Suprapubic skin (tissue), 4 donors: Measurements from ENCODE around the gene WDFY4. TPM values are rescaled to one million over a fixed set of nuclear protein-coding genes. Genes with fewer than 3 reads are reported as not detected.

ENCODE experiments used
- DNase-seq, 2 donors: peaks; one replicate each; pipeline ENCODE4 v3.0.0-alpha.2; 2019; ENCODE audit warnings: low spot score in 2 of 2
- H3K27ac ChIP-seq: fragments of 200-600 bp; sonication (generic); one replicate; pipeline ENCODE4 v1.5.1; 2019
- H3K27me3 ChIP-seq: fragments of 200-600 bp; sonication (generic); one replicate; pipeline ENCODE4 v1.5.1; 2019
- H3K36me3 ChIP-seq: fragments of 200-600 bp; sonication (generic); one replicate; pipeline ENCODE4 v1.5.1; 2019
- H3K4me1 ChIP-seq: fragments of 200-600 bp; sonication (generic); one replicate; pipeline ENCODE4 v1.5.1; 2019
- H3K4me3 ChIP-seq: fragments of 200-600 bp; sonication (generic); one replicate; pipeline ENCODE4 v1.5.1; 2019; ENCODE audit warnings: mild to moderate bottlenecking
- H3K9me3 ChIP-seq: fragments of 200-600 bp; sonication (generic); one replicate; pipeline ENCODE4 v1.5.1; 2019
- EP300 ChIP-seq: sonication (generic); formaldehyde crosslinking; IDR thresholded peaks from one replicate; pipeline ENCODE4 v1.6.1; 2017; ENCODE audit warnings: antibody characterized with exemption
- POLR2A ChIP-seq, 2 donors: fragments of 450-650 bp; IDR thresholded peaks; one replicate each; pipeline ENCODE4 v1.6.1; 2017; ENCODE audit warnings: antibody characterized with exemption in 2 of 2, mild to moderate bottlenecking in 2 of 2, moderate library complexity in 2 of 2
- POLR2AphosphoS5 ChIP-seq, 3 donors: sonication (generic); formaldehyde crosslinking; IDR thresholded peaks; one replicate each; pipeline ENCODE4 v1.6.1; 2017; ENCODE audit warnings: antibody characterized with exemption in 3 of 3
- WGBS: methylation state at CpG from one replicate; pipeline ENCODE4 v1.1.5; 2018; 5-methylcytosine and 5-hydroxymethylcytosine counted together
- total RNA-seq, 4 donors: library from RNA; depleted of rRNA; stranded (reverse); fragments of >200 nt; gene quantifications; one replicate each; pipeline ENCODE4 v1.1.0, GENCODE V29; 2016
- TF ChIP-seq, protein P1 (sequence below), 2 donors: fragments of 200-600 bp in 1 of 2; fragments of 450-650 bp in 1 of 2; sonication (generic) in 1 of 2; IDR thresholded peaks; one replicate each; pipeline ENCODE4 v1.5.1; 2016 to 2019; ENCODE audit warnings: antibody characterized with exemption in 2 of 2, mild to moderate bottlenecking in 1 of 2, moderate library complexity in 1 of 2

WDFY4 gene
- total RNA-seq, 4 donors from 2014 or later: 0.57 to 2.9 (median 1.0) TPM

GRCh38 chr10:49009199-49009979, 324.7 kb downstream of the WDFY4 start:
- Histone ChIP-seq H3K9me3 (no peaks in the 10 kb centered on the region), H3K27me3 (no peaks in the 10 kb centered on the region), H3K36me3 (no peaks in the 10 kb centered on the region), H3K4me3 (no peak overlapping the region), H3K27ac (no peak overlapping the region), H3K4me1 (peaks cover 19% of the 10 kb centered on the region)
- TF ChIP-seq EP300 (no peak), POLR2AphosphoS5 (IDR thresholded peaks at IDR 0.05) (no peak), POLR2A (IDR thresholded peaks at IDR 0.05) (no peak)
- TF ChIP-seq, protein P1, sequence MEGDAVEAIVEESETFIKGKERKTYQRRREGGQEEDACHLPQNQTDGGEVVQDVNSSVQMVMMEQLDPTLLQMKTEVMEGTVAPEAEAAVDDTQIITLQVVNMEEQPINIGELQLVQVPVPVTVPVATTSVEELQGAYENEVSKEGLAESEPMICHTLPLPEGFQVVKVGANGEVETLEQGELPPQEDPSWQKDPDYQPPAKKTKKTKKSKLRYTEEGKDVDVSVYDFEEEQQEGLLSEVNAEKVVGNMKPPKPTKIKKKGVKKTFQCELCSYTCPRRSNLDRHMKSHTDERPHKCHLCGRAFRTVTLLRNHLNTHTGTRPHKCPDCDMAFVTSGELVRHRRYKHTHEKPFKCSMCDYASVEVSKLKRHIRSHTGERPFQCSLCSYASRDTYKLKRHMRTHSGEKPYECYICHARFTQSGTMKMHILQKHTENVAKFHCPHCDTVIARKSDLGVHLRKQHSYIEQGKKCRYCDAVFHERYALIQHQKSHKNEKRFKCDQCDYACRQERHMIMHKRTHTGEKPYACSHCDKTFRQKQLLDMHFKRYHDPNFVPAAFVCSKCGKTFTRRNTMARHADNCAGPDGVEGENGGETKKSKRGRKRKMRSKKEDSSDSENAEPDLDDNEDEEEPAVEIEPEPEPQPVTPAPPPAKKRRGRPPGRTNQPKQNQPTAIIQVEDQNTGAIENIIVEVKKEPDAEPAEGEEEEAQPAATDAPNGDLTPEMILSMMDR (IDR thresholded peaks at IDR 0.05): no peak
- DNase-seq: no peak
- WGBS: 52% methylated on average over 8 of the region's 8 CpGs

DNA sequence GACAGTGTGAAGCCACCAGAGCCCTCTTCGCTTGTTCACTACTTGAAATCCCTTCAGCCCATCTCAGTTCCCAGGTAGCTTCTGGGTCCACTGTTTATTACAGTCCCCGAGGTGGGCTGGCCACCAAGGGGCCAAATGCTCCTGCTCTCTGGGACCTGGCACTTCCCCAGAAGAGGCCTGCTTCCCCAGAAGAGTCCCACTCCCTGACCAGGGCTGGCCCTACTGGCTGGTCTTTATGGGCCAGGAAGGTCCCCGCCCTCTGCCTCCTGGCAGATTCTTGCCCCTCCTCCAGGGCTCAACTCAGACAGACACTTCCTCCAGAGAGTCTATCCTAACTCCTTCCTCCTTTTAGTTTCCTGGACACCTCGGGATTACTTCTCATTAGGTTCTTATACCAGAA, 325.6 kb downstream of the WDFY4 start:
- no peaks in the 10 kb centered on the region for H3K27me3 ChIP-seq
- peaks cover 19% of the 10 kb centered on the region for H3K4me1 ChIP-seq
- no peak for DNase-seq
- no peak overlapping the region for H3K27ac ChIP-seq
- TF ChIP-seq EP300: no peak
- TF ChIP-seq POLR2A (IDR thresholded peaks at IDR 0.05): no peak
- TF ChIP-seq, protein P1 (IDR thresholded peaks at IDR 0.05): no peak
- no peak for TF ChIP-seq POLR2AphosphoS5 (IDR thresholded peaks at IDR 0.05)
- no peak overlapping the region for H3K4me3 ChIP-seq
- 69% methylated on average over 4 of the region's 4 CpGs for WGBS
- H3K9me3 ChIP-seq: no peaks in the 10 kb centered on the region
- no peaks in the 10 kb centered on the region for H3K36me3 ChIP-seq

GRCh38 chr10:49010865-49011264, 326.2 kb downstream of the WDFY4 start:
- H3K27me3 ChIP-seq: no peaks in the 10 kb centered on the region
- H3K4me3 ChIP-seq: no peak overlapping the region
- DNase-seq: no peak
- 33% methylated on average over 3 of the region's 4 CpGs for WGBS
- no peaks in the 10 kb centered on the region for H3K9me3 ChIP-seq
- no peak for TF ChIP-seq POLR2AphosphoS5 (IDR thresholded peaks at IDR 0.05)
- TF ChIP-seq EP300: no peak
- no peak for TF ChIP-seq POLR2A (IDR thresholded peaks at IDR 0.05)
- TF ChIP-seq, protein P1 (IDR thresholded peaks at IDR 0.05): no peak
- no peaks in the 10 kb centered on the region for H3K36me3 ChIP-seq
- peaks cover 19% of the 10 kb centered on the region for H3K4me1 ChIP-seq
- H3K27ac ChIP-seq: no peak overlapping the region

- no peaks in the 10 kb centered on the region for H3K9me3 ChIP-seq
- no peaks in the 10 kb centered on the region for H3K36me3 ChIP-seq
- DNase-seq: no peak
- 92% methylated on average over 7 of the region's 11 CpGs for WGBS
- H3K27me3 ChIP-seq: no peaks in the 10 kb centered on the region
- peaks cover 19% of the 10 kb centered on the region for H3K4me1 ChIP-seq
- no peak overlapping the region for H3K27ac ChIP-seq
- TF ChIP-seq POLR2A (IDR thresholded peaks at IDR 0.05) (no peak), POLR2AphosphoS5 (IDR thresholded peaks at IDR 0.05) (no peak), EP300 (no peak)
- TF ChIP-seq, protein P1 (IDR thresholded peaks at IDR 0.05): no peak
- no peak overlapping the region for H3K4me3 ChIP-seq
These were observed 327.1 kb downstream of the WDFY4 start for GRCh38 chr10:49011756-49012155.

- no peak overlapping the region for H3K4me3 ChIP-seq
- H3K36me3 ChIP-seq: no peaks in the 10 kb centered on the region
- TF ChIP-seq, protein P1 (IDR thresholded peaks at IDR 0.05): no peak
- TF ChIP-seq POLR2A (IDR thresholded peaks at IDR 0.05) (no peak), POLR2AphosphoS5 (IDR thresholded peaks at IDR 0.05) (no peak), EP300 (no peak)
- H3K4me1 ChIP-seq: peaks cover 19% of the 10 kb centered on the region
- H3K27me3 ChIP-seq: no peaks in the 10 kb centered on the region
- no peak for DNase-seq
- no peak overlapping the region for H3K27ac ChIP-seq
- no peaks in the 10 kb centered on the region for H3K9me3 ChIP-seq
- WGBS: 54% methylated on average over 4 of the region's 4 CpGs
These were observed 327.9 kb downstream of the WDFY4 start for GRCh38 chr10:49012603-49013002.
